PC-3 (cell line): Measurements from ENCODE around the gene G3BP2. TPM values are rescaled to one million over a fixed set of nuclear protein-coding genes. Genes with fewer than 3 reads are reported as not detected.
"Not testable (repeated sequence)": the region's sequence is repeated elsewhere in the genome, so short reads cannot be mapped to it uniquely, and the experiment has no call there.

ENCODE experiments used
- ATAC-seq: fragments of 200-7000 bp; cut with Tn5 transposase; 2 replicates; pipeline ENCODE4 v1.9.1; 2020; ENCODE audit warnings: mild to moderate bottlenecking, moderate library complexity
- BruUV-seq: library from RNA; stranded (reverse); fragments of 400-500 nt; replicated peaks from 2 replicates; lab custom pipeline; 2021; lab: Mats Ljungman, UMichigan
- CTCF ChIA-PET: fragments of 300-600 bp; sonication (Branson Sonifier 250); formaldehyde crosslinking; loops from one replicate; lab custom pipeline; 2022; ENCODE audit warnings: antibody characterized with exemption; lab: Charles Lee
- POLR2A ChIA-PET: fragments of 300-600 bp; sonication (Branson Sonifier 250); formaldehyde crosslinking; loops from one replicate; lab custom pipeline; 2022; ENCODE audit warnings: antibody characterized with exemption; ENCODE audit not compliant: unreplicated experiment; lab: Charles Lee
- DNase-seq: peaks from one replicate; pipeline ENCODE4 v3.0.0-alpha.2; 2015
- H2AFZ ChIP-seq: fragments of 300-600 bp; sonication (generic); 2 replicates; pipeline ENCODE4 v1.6.0; 2016; ENCODE audit warnings: antibody characterized with exemption, low read length
- H3F3A ChIP-seq: fragments of 300-600 bp; sonication (generic); one replicate; pipeline ENCODE4 v1.6.0; 2017; ENCODE audit warnings: antibody characterized with exemption, low read length, control low read depth, mild to moderate bottlenecking; ENCODE audit not compliant: unreplicated experiment
- H3K27ac ChIP-seq: fragments of 300-600 bp; sonication (generic); 2 replicates; pipeline ENCODE4 v1.5.1; 2016; ENCODE audit warnings: mild to moderate bottlenecking, low read length
- H3K27me3 ChIP-seq: fragments of 300-600 bp; sonication (generic); 2 replicates; pipeline ENCODE4 v1.6.1; 2016; ENCODE audit warnings: low read length, mixed read lengths
- H3K36me3 ChIP-seq: fragments of 300-600 bp; sonication (generic); 2 replicates; pipeline ENCODE4 v1.6.1; 2016; ENCODE audit warnings: low read depth, mixed run types, low read length, mixed read lengths
- H3K4me1 ChIP-seq: fragments of 300-600 bp; sonication (generic); 2 replicates; pipeline ENCODE4 v1.5.1; 2016; ENCODE audit warnings: low read length; ENCODE audit not compliant: insufficient read depth
- H3K4me2 ChIP-seq: fragments of 300-600 bp; sonication (generic); 2 replicates; pipeline ENCODE4 v1.6.0; 2016; ENCODE audit warnings: low read length
- H3K4me3 ChIP-seq: fragments of 300-600 bp; sonication (generic); 2 replicates; pipeline ENCODE4 v1.5.1; 2016; ENCODE audit warnings: mild to moderate bottlenecking, low read length, mixed read lengths
- H3K79me2 ChIP-seq: fragments of 300-600 bp; sonication (generic); 2 replicates; pipeline ENCODE4 v1.6.1; 2017; ENCODE audit warnings: low read length, mixed read lengths
- H3K9ac ChIP-seq: fragments of 300-600 bp; sonication (generic); 2 replicates; pipeline ENCODE4 v1.6.0; 2016; ENCODE audit warnings: mild to moderate bottlenecking, low read length
- H3K9me2 ChIP-seq: fragments of 300-600 bp; sonication (generic); replicated peaks from 2 replicates; pipeline ENCODE4 v1.6.1; 2016; ENCODE audit warnings: mixed run types, low read length, mixed read lengths
- H3K9me3 ChIP-seq: fragments of 300-600 bp; sonication (generic); 2 replicates; pipeline ENCODE4 v1.6.1; 2016; ENCODE audit warnings: low read length, mixed read lengths
- H4K20me1 ChIP-seq: fragments of 300-600 bp; sonication (generic); 2 replicates; pipeline ENCODE4 v1.6.1; 2016; ENCODE audit warnings: low read length, mixed read lengths
- CTCF ChIP-seq: fragments of 300-600 bp; sonication (generic); conservative IDR thresholded peaks from 2 replicates; pipeline ENCODE4 v1.5.1; 2017; ENCODE audit warnings: antibody characterized with exemption, low read depth, mild to moderate bottlenecking, low read length
- EZH2 ChIP-seq: fragments of 300-600 bp; sonication (generic); IDR thresholded peaks from one replicate; pipeline ENCODE4 v1.6.1; 2017; ENCODE audit warnings: antibody characterized with exemption, mild to moderate bottlenecking, low read length; ENCODE audit not compliant: unreplicated experiment
- EZH2phosphoT487 ChIP-seq: fragments of 300-600 bp; sonication (generic); IDR thresholded peaks from 2 replicates; pipeline ENCODE4 v1.6.1; 2018; ENCODE audit warnings: mild to moderate bottlenecking, antibody characterized with exemption, low read length, borderline replicate concordance
- intact Hi-C: fragments of 100-400 bp; cut with micrococcal nuclease; formaldehyde crosslinking; loops from 2 replicates; pipeline ENCODE4 v1.9.0; 2023
- total RNA-seq: library from RNA; depleted of rRNA; stranded (reverse); fragments of >200 nt; gene quantifications from 2 replicates; pipeline ENCODE4 v1.2.3, GENCODE V29; 2014

G3BP2 gene
- total RNA-seq, 1 experiment from 2014 or later, result 68.7 TPM

DNA sequence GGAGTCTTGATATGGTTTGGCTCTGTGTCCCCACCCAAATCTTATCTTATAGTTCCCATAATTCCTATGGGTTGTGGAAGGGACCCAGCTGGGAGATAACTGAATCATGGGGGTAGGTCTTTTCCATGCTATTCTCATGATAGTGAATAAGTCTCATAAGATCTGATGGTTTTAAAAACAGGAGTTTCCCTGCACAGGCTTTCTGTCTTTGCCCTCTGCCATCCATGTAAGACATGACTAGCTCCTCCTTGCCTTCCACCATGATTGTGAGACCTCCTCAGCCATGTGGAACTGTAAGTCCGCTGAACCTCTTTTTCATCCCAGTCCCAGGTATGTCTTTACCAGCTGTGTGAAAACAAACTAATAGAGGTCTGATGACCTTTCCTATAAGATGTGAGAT is 13.9 kb upstream of the G3BP2 start:
- H3K4me1 ChIP-seq, BruUV-seq, H3K9ac ChIP-seq, H2AFZ ChIP-seq, H3K27me3 ChIP-seq, POLR2A ChIA-PET, H4K20me1 ChIP-seq, H3K9me2 ChIP-seq, H3K79me2 ChIP-seq, H3K9me3 ChIP-seq, H3K4me2 ChIP-seq, H3K27ac ChIP-seq, CTCF ChIA-PET, ATAC-seq, H3K4me3 ChIP-seq, H3F3A ChIP-seq, intact Hi-C loops, H3K36me3 ChIP-seq, DNase-seq: not testable (repeated sequence)

DNA sequence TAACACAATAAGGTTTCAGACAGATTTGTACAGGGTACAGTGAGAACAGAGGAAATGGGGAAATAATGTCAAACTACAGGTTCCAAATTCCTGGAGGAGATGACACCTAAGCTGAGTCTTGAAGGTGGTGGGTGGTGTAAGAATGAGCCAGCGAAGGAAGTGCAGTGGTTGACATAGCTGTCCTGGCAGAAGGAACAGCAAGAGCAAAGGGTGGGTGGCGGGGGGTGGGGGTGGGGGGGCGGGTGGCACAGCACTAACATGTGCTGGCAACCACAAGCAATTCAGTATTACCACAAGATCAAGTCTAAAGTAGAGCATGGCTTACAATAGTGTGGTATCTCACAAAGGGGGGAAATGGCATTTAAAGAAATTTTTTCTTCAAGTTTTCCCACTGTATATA is 13.1 kb upstream of the G3BP2 start:
- Histone ChIP-seq H3K9me2 (no peaks in the 10 kb centered on the region), H3K9me3 (no peaks in the 10 kb centered on the region), H2AFZ (no peak overlapping the region), H3F3A (no peaks in the 10 kb centered on the region), H3K27ac (no peak overlapping the region), H3K4me3 (no peak overlapping the region), H3K36me3 (no peaks in the 10 kb centered on the region; the same call in 1 of the 2 replicates), H4K20me1 (no peaks in the 10 kb centered on the region), H3K4me1 (no peaks in the 10 kb centered on the region), H3K4me2 (no peak overlapping the region), H3K27me3 (no peaks in the 10 kb centered on the region), H3K79me2 (no peaks in the 10 kb centered on the region), H3K9ac (no peak overlapping the region)
- CTCF ChIA-PET, result no interaction called here
- no peak for TF ChIP-seq CTCF
- intact Hi-C loops, result no loop called here
- DNase-seq (no peak), ATAC-seq (no peak)
- BruUV-seq, result no TSS peak
- POLR2A ChIA-PET, result no interaction called here

- H3K4me2 ChIP-seq, result no peak overlapping the region
- H3K27ac ChIP-seq, result no peak overlapping the region
- no peak overlapping the region for H3K9ac ChIP-seq
- H3K79me2 ChIP-seq, result no peaks in the 10 kb centered on the region
- H3K27me3 ChIP-seq, result no peaks in the 10 kb centered on the region
- POLR2A ChIA-PET, result no interaction called here
- H3K9me3 ChIP-seq, result no peaks in the 10 kb centered on the region
- intact Hi-C loops, result no loop called here
- DNase-seq (no peak), ATAC-seq (no peak)
- H4K20me1 ChIP-seq, result no peaks in the 10 kb centered on the region
- H3F3A ChIP-seq, result no peaks in the 10 kb centered on the region
- no peaks in the 10 kb centered on the region for H3K4me1 ChIP-seq
- CTCF ChIA-PET, result no interaction called here
- no peak overlapping the region for H2AFZ ChIP-seq
- H3K4me3 ChIP-seq, result no peak overlapping the region
- TF ChIP-seq EZH2 (no peak), CTCF (no peak), EZH2phosphoT487 (no peak)
- no peaks in the 10 kb centered on the region for H3K36me3 ChIP-seq
- H3K9me2 ChIP-seq, result no peaks in the 10 kb centered on the region
- BruUV-seq, result no TSS peak
Observed at GRCh38 chr4:75685546-75686189, 12.5 kb upstream of the G3BP2 start.
